GM19035 (cell line): ENCODE results near the gene NCOA3.
"Not testable (repeated sequence)": the region's sequence is repeated elsewhere in the genome, so short reads cannot be mapped to it uniquely, and the experiment has no call there.

Experiments
- ATAC-seq: cut with Tn5 transposase; IDR thresholded peaks from one replicate; pipeline ENCODE4 v1.9.1; 2021; ENCODE audit not compliant: unreplicated experiment

Gene NCOA3

DNA sequence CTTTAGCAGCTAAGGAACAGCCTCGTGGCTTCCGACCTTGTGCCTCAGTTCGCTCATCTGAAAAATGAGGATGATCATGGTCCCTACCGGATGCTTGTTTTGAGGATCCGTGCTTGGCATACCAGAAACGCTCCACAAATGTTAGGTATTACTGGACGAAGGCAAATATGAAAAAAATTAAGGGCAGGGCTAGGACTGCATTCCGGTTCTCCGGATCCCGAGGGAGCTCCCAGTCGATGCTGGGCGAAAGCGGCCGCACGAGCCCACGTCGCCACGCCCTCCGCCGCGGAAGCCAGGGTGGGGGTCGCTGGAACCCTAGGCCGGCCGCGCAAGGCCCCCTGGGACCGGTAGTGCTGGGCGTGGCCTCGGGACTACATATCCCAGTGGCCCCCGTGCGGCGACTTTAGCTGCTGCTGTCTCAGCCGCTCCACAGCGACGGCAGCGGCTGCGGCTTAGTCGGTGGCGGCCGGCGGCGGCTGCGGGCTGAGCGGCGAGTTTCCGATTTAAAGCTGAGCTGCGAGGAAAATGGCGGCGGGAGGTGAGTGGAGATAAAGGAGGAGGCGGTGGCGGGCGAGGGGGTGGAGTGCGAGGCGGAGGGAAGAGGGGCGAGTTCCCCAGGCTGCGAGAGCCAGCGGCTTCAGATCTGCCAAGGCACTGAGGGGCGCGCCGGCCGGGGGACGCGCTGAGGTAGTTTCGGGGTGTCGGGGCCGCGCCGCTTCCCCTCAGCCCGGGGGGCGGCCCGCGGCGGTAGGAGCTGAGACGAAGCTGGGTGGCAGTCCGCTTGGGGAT is at the start of gene NCOA3:
NCOA3 (plus strand) TSS at position 406 of the 789 bp plus-strand sequence. CDS start 120,361 bp downstream, outside the sequence.
- ATAC-seq, result peak; percentile 67

DNA sequence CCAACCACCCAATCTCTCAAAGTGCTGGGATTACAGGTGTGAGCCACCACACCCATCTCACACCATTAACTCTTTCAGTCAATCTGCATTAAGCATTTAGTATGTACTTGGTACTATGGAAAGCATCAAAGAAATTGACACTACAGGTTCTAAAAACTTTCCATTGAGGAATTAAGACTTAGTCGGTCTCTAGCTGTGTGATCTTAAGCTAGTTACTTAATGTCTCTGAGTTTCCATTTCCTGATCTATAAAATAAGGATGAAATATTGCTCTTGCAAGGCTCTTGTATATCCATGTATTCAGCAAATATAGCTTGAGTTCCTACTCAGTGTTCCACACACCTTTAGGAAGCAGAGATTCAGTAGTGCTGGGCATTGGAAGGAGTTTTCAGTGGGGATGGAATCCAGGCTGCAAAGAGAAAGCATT is 48.9 kb upstream of the NCOA3 start:
- no peak for ATAC-seq

DNA sequence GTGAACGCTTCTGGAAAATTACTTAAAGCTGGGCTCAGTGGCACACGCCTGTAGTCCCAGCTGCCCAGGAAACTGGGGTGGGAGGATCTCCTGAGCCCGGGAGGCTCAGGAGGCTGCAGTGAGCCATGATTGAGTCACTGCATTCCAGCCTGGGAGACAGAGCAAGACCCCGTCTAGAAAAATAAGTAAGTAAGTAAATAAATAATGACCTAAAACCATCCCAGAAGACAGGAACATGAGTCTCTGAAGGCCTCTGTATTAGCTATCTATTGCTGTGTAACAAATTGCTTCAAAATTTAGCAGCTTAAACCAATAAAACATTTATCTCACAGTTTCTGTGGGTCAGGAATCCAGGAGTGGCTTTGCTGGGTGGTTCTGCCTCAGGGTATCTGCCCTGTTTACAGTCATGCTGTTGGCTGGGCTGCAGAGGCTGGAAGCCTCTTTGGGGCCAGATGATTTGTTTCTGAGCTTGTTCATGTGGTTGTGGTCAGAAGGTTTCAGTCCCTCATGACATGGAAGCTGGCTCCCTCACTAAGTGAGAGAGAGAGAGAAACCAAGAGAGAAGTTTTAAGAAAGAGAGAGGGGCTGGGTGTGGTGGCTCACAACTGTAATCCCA is 48.4 kb upstream of the NCOA3 start:
- ATAC-seq, result peak; percentile 88

DNA sequence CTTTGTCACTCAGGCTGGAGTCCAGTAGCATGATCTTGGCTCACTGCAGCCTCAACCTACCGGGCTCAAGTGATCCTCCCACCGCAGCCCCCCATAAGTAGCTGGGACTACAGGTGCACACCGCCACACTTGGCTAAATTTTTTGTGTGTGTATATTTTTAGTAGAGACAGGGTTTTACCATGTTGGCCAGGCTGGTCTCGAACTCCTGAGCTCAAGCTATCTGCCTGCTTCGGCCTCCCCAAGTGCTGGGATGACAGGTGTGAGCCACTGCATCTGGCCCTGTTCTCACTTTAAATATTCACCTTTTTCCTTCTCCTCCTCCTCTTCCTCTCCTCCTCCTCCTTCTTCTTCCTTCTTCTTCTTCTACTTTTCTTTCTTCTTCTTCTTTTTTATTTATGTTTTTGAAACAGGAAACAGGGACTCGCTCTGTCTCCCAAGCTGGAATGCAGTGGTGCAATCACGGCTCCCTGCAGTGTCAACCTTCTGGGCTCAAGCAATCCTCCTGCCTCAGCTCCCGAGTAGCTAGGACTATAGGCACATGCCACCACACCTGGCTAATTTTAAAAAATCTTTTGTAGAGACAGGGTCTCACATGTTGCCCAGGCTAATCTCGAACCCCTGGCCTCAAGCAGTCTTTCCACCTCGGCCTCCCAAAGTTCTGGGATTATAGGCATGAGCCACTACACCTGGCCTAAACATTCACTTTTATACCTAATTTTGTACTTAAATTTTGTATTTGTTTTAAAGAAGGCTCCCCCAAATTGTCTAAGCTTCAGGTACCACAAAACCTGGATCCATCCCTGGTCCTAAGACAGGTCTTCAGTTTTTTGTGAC is 47.2 kb upstream of the NCOA3 start:
- no peak for ATAC-seq

DNA sequence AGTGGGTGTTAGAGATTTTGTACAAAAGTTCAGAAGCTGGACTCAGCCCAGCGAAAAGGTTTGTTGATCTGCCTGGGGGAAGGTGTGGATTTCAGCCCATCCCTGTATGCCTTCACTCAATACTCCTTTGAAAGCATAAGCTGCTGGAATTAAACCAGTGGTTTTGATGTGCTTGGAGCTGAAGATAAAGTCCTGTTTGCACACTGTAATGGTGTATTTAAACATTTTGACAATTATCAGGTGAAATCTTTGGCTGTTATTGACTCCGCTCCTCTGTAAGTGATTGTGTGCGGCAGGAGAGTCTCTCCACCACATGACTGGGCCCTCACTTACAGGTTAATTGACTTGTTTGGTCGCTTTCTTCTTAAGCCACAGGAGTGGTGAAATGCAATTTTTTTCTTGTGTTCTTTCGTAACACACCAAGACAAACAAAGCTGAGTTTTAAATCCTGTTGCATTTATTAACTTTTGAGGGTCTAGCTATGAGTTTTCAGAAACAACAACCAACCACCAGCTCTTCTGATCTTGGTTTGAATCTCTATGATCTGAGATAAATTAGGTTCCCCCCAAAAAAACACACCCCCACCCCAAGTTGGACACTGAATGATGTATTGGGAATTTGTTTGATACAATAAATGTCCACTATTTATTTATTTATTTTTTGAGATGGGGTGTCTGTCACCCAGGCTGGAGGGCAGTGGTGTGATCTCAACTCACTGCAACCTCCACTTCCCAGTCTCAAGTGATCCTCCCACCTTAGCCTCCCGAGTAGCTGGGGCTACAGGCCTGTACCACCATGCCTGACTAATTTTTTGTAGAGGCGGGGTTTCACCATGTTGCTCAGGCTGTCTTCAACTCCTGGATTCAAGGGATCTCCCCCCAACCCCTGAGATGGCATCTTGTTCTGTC is 46.3 kb upstream of the NCOA3 start:
- ATAC-seq, result no peak

DNA sequence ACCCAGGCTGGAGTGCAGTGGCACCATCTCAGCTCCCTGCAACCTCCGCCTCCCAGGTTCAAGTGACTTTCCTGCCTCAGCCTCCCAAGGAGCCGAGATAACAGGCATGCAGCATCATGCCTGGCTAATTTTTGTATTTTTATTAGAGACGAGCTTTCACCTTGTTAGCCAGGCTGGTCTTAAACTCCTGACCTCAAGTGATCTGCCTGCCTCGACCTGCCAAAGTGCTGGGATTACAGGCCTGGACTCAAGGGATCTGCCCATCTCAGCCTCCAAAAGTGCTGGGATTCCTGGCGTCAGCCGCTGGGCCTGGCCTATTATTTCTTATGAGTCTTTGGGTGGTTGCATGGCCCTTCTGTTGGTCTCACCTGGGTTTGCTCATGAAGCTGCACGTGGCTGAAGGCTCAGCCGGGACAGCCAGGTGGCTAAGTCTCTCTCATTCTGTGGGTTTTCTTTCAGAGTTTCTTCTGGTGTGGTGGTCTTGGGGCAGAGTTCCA is 45.6 kb upstream of the NCOA3 start:
- no peak for ATAC-seq

DNA sequence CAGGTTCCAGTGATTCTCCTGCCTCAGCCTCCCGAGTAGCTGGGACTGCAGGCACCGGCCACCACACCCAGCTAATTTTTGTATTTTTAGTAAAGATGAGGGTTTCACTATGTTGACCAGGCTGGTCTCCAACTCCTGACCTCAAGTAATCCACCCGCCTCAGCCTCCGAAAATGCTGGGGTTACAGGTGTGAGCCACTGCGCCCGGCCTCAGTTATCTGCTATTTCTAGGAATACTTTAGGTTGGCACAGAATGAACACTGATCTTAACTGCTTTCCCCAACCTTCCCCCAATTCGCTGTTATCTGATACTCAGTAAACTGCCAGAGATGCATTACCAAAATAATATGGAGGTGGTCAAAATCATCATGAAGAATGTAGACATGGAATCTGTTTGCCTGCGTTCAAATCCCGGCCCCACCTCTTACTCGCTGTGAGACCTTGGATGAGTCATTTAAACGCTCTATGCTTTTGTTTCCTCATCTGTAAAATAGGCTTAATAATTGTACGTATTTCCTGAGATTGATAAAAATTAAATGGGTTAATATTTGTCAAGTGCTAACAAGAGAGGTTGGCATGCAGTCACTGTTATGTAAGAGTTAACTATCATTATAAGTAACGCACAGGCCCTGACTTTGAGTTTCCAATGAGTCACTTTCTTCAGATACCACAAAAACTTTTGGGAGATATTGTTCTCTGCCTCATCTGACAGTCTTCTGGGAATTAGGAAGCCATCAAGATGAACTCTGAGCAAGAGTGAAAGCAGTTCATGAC is 44.5 kb upstream of the NCOA3 start:
- ATAC-seq, result no peak

DNA sequence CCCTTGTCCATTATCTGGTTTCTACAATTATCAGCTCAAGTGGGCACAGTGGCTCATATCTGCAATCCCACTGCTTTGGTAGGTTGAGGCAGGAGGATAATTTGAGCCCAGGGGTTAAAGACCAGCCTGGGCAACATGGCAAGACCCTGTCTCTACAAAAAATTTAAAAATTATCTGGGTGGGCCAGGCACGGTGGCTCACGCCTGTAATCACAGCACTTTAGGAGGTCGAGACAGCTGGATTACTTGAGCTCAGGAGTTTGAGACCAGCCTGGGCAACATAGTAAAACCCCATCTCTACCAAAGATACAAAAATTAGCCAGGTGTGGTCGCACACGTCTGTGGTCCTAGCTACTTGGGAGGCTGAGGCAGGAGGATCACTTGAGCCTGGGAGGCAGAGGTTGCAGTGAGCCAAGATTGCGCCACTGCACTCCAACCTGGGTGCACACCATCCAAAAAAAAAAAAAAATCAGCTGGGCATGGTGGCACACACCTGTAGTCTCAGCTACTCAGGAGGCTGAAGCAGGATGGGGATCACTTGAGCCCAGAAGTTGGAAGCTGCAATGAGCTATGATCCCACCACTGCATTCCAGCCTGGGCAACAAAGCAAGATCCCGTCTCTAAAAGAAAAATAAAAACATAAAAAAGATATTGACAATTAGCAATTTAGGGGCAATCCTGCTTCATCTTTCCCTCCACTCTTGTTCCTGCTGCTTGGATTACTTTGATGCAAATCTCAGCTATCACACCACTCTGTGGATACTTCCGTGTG is 43.2 kb upstream of the NCOA3 start:
- ATAC-seq, result not testable (repeated sequence)

DNA sequence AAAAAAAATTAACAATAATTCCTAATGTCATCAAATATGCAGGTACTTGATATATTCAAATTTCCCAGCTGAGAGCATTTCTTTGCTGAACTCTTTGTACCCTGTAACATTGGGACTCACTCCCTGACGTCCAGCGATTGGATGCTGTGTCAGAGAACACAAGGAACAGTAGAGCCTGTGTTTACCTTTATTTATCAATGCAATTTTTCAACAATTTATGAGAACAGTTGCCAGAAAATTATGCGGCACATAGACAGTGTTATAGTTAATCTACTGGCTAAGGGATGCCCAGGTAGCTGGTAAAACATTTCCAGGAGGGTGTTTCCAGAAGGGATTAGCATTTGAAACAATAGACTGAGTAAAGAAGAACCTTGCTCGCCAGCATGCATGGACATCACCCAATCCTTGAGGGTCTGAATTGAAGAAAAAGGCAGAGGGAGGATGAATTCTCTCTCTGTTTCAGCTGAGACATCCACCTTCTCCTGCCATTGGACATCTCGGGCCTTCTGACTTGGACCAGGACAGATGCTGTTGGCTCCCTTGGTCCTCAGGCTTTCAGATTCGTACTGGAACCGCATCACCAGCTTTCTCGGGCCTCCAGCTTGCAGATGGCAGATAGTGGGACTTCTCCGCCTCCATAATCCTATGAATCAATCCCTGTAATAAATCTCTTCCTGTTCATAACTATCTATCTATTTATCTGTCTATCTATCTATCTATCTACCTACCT is 42.2 kb upstream of the NCOA3 start:
- ATAC-seq, result no peak

DNA sequence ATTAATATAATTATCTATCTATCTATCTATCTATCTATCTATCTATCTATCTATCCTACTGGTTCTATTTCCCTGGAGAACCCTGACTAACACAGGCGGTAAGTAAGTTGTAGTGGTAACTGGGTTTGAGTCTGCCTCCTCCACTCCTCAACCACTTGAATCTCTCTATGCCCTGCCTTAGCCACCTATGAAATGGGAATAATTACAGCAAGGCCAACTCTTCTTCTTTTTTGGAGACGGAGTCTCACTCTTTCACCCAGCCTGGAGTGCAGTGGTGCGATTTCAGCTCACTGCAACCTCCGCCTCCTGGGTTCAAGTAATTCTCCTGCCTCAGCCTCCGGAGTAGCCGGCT is 41.0 kb upstream of the NCOA3 start:
- ATAC-seq, result not testable (repeated sequence)

DNA sequence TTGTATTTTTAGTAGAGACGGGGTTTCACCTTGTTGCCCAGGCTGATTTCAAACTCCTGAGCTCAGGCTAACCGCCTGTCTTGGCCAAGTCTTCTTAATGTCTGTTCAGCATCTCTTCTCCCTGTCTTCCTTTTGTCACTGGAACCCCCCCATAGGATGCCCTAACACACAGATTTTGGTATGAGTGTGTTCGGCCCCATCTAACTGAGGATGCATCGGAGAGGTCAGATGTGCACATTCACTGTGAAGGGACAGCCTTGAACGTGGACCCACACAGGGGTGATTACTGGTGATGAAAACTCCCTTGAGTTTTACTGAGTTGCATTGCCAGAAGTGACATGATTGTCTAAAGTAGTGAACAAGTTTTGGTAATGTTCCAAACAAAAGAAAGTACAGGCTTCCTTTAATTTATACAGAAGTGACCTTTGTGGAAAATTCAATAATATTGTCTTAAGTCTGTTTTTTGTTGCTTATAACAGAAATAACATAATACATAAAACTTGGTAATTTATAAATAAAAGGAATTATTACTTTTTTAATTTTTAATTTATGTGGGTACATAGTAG is 40.5 kb upstream of the NCOA3 start:
- no peak for ATAC-seq

DNA sequence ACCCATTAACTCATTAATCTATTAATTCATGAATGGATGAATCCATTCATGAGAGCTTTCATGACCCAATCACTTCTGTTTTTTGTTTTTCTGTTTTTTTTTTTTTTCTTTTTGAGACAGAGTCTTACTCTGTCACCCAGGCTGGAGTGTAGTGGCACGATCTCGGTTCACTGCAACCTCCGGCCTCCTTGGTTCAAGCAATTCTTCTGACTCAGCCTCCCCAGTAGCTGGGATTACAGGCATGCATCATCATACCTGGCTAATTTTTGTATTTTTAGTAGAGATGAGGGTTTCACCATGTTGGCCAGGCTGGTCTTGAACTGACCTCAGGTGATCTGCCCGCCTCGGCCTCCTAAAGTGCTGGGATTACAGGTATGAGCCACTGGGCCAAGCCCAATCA is 39.8 kb upstream of the NCOA3 start:
- ATAC-seq, result not testable (repeated sequence)

DNA sequence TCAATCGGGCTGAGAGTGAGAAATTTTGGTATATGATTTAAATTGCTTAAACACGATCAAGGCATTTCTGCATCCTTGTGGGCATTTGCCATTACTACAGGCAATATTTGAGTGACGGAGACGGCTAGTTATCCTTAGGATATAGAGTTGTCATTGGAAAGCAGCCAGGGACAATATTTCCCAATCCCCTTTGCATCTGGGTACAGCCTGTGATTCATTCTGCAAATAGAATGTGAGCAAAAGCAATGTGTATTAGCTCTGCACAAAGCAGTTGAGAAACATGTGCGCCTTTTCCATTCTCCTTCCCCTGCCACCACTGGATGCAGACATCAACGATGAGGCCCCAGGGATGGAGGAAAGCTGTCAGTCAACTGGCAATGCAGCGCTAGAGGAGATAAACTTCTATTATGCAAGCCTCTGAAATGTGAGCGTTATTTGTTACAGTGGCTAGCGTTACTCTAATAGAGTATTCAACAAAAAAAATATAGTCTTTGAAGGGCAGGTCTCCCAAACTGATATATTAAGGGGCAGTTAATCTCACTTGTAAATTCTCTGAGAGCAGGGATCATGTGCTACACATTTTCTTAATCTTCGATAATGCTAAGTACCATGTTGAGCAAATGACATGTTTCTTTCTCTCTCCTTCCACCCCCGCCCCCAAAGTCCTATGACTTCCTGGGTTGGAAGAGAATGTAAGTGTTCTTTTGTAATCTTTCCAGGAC is 37.1 kb upstream of the NCOA3 start:
- no peak for ATAC-seq

DNA sequence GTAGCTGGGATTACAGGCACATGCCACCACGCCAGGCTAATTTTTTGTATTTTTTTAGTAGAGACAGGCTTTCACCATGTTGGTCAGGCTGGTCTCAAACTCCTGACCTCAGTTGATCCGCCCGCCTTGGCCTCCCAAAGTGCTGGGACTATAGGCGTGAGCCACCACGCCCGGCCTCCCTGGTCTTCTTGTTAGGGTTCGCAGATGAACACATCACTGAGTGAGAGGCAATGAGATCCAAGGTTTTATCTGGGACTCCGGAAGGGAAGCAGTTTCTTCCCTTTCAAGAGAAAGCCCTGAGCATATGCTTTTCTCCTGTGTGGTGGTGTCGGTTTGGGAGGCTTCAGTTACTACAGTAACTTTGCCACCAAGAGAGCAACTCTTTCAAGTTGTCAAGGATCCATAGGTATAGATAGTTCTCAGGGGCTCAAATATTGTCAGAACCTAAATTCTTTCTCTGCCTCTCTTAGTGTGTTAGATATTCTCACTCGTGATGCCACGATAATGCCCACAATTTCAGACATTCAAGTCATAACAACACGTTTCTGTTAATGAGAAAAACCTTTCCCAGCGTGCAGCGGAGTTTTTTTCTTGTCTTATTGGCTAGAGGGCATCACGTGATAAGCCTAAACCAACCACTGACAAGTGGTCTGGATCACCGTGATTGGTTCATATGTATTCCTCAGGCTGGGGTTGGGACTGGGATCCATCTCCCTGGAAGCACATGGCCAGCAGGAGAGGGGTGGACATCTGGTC is 36.2 kb upstream of the NCOA3 start:
- no peak for ATAC-seq

DNA sequence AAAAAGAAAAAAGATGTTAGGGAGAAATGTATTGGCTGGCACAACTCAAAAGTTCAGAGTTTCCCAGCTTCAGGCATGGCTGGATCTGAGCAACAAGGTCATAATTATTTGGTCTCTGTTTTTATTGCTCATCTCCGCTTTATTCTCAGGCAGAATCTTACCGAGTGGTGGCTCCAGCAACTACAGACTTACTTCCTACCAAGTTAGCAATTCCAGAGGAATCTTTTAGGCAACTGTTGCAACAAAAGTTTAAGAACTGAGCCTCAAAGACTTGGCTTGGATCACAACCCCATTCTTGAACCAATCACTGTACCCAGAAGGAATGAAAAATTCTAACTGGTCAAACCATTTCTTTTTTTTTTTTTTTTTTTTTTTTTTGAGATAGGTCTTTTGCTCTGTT is 35.5 kb upstream of the NCOA3 start:
- no peak for ATAC-seq

DNA sequence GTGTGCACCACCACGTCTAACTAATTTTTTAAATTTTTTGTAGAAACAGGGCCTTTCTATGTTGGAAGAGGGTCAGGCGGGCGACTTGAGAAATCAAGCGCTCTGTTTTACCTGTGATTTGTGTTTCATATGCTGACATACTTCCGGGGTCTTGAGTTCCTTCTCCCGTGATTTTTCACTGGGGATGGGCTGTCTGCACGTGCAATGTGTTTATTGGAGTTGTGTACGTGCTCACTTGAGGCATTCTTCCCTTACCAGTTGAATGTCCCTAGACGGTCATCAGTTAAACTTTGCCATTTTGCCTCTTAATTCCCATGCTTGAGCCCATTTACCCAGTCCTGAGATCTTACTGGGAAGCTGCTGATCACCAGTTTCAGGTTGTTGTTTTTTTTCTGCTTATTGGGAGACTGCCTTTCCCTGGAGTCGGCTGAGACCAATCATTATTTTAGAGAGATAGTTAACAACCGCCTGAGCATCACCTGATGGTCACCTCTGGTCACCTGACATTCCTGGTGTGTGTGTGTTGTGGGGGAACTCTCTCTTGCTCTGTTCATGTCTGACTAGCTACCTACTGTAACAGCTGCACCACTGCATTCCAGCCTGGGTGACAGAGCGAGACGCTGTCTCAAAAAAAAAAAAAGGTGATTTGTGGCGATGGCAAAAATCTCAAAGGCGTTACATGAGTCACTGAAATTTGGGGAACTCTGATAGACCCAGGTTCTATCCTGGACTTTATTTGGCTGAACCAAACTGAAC is 34.8 kb upstream of the NCOA3 start:
- ATAC-seq, result no peak
